ENCODE data around the gene BAHCC1.

DNA sequence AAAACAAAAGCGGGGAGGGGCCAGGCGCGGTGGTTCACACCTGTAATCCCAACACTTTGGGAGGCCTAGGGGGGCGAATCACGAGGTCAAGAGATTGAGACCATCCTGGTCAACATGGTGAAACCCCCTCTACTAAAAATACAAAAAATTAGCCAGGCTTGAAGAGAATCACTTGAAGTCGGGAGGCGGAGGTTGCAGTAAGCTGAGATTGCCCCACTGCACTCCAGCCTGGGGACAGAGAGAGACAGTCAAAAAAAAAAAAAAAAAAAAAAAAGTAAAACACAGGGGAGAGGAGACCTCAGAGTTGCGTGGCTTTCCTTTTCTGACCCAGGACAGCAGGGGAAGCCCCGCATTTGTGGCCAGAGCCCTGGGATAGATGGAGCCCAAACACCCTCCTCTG is 97.4 kb downstream of the BAHCC1 start:
- TF ChIP-seq POLR2A (IDR thresholded peaks at IDR 0.05) (no peak), POLR2AphosphoS5 (IDR thresholded peaks at IDR 0.05) (no peak)
- TF ChIP-seq, protein P1, sequence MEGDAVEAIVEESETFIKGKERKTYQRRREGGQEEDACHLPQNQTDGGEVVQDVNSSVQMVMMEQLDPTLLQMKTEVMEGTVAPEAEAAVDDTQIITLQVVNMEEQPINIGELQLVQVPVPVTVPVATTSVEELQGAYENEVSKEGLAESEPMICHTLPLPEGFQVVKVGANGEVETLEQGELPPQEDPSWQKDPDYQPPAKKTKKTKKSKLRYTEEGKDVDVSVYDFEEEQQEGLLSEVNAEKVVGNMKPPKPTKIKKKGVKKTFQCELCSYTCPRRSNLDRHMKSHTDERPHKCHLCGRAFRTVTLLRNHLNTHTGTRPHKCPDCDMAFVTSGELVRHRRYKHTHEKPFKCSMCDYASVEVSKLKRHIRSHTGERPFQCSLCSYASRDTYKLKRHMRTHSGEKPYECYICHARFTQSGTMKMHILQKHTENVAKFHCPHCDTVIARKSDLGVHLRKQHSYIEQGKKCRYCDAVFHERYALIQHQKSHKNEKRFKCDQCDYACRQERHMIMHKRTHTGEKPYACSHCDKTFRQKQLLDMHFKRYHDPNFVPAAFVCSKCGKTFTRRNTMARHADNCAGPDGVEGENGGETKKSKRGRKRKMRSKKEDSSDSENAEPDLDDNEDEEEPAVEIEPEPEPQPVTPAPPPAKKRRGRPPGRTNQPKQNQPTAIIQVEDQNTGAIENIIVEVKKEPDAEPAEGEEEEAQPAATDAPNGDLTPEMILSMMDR (IDR thresholded peaks at IDR 0.05), result no peak
